Pancreas (tissue), 10 donors: ENCODE measurements around the gene LARP7. TPM values are rescaled to one million over a fixed set of nuclear protein-coding genes. Genes with fewer than 3 reads are reported as not detected.

ENCODE experiments used
- ATAC-seq, 4 donors: fragments of 200-7000 bp; cut with Tn5 transposase; one replicate each; pipeline versions ENCODE4 v1.8.0 to v1.9.1; 2020; ENCODE audit warnings: mild to moderate bottlenecking in 4 of 4, moderate library complexity in 4 of 4
- DNase-seq, 6 donors: peaks; one replicate each; pipeline ENCODE4 v3.0.0-alpha.2; 2020
- FAIRE-seq: peaks from 2 replicates; lab custom pipeline; 2012; peaks lifted over from hg19 to GRCh38; lab: Jason Lieb, UNC
- H3K27ac ChIP-seq, 4 donors: fragments of 200-600 bp; sonication (generic); 1 replicate in 3 of 4; 2 replicates in 1 of 4; pipeline versions ENCODE4 v1.5.0 to v1.8.0; 2020
- H3K27me3 ChIP-seq, 4 donors: fragments of 200-600 bp; one replicate each; pipeline ENCODE4 v1.8.0; 2021
- H3K36me3 ChIP-seq, 3 donors: fragments of 200-600 bp; sonication (generic) in 1 of 3; one replicate each; pipeline versions ENCODE4 v1.5.0 to v1.8.0; 2020 to 2021
- H3K4me1 ChIP-seq, 3 donors: fragments of 200-600 bp; one replicate each; pipeline ENCODE4 v1.8.0; 2021
- H3K4me3 ChIP-seq, 4 donors: fragments of 200-600 bp; sonication (generic) in 2 of 4; one replicate each; pipeline versions ENCODE4 v1.5.0 to v1.8.0; 2020 to 2021
- H3K9me3 ChIP-seq, 4 donors: fragments of 200-600 bp; one replicate each; pipeline ENCODE4 v1.8.0; 2021
- WGBS, 2 donors: extraction: QIAGEN DNeasy Blood & Tissue Kit; methylation state at CpG; one replicate each; pipeline ENCODE4 v1.1.7; 2013; 5-methylcytosine and 5-hydroxymethylcytosine counted together
- intact Hi-C, 3 donors: fragments of 100-400 bp; cut with DNase I; formaldehyde crosslinking; loops; one replicate each; pipeline versions ENCODE4 v1.11.1 to v1.14.2; 2022
- polyA plus RNA-seq, 2 donors: library from polyadenylated mRNA; stranded (reverse); fragments of 200-250 nt; gene quantifications; one replicate each; pipeline ENCODE4 v1.2.3, GENCODE V29; 2013
- total RNA-seq, 6 donors: library from RNA; stranded (reverse); fragmentation: NEBNext Ultra II Directional in 4 of 6; extraction: Animal tissue kit (Norgen Biotek cat#: 25700) in 4 of 6; gene quantifications; one replicate each; pipeline versions ENCODE4 v1.2.1 to v1.2.4, GENCODE V29; 2021 to 2023
- TF ChIP-seq, protein P1 (sequence below), 4 donors: fragments of 200-600 bp; sonication (generic) in 3 of 4; IDR thresholded peaks; one replicate each; pipeline versions ENCODE4 v1.5.0 to v1.8.0; 2021; ENCODE audit warnings: antibody characterized with exemption in 4 of 4
- donor health status: healthy with polysubstance abuse.
- donor health status: DM: no; HTN: no; CAD: no; lungs with moderate emphysema.
- donor health status: DM: no; HTN: no; CAD: no.
- donor health status: control.
- donor health status: control.
- donor health status: Bipolar disorder and iron deficiency.
- donor health status: DM: yes; HTN: yes; CAD: no.
- donor health status: DM: no; HTN: no; CAD: no.
- donor health status: DM: no; HTN: no; CAD: no.
- donor health status: DM: yes; HTN: yes; CAD: no.

LARP7 gene
- total and polyA plus RNA-seq, 8 donors: 8.3 to 33.0 (median 14.8) TPM

DNA sequence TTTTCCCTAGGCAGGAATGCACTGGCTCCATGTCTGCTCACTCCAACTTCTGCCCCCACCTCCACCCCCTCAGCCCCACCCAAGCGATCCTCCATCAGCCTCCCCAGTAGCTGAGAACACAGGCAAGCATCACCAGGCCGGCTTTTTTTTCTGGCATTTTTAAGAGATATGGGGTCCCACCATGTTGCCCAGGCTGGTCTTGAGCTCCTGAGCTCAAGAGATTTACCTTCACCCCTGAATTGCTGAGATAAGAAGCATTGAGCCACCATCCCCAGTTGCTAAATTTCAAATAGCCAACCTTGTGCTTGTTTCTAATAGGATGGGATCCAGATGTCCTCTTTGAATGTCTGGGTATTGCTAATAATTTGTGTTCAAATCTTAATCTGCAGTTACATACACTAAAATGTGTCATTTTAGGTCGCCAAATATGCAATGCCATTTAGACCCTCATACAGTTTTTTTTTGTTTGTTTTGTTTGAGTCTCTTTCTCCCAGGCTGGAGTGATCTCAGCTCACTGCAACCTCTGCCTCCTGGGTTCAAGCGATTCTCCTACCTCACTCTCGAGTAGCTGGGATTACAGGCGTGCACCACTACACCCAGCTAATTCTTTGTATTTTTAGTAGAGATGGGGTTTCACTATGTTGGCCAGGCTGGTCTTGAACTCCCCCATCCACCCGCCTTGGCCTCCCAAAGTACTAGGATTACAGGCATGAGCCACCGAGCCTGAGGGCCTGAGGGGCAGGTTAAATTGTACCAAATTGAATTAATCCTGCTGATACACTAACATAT, 8.8 kb downstream of the LARP7 start:
- intact Hi-C loops: loop anchor here in 1 of 3 donors (10.0 kb wide), 1 partner anchor 109 kb away; no protein-coding TSS in a partner anchor
- TF ChIP-seq, protein P1, sequence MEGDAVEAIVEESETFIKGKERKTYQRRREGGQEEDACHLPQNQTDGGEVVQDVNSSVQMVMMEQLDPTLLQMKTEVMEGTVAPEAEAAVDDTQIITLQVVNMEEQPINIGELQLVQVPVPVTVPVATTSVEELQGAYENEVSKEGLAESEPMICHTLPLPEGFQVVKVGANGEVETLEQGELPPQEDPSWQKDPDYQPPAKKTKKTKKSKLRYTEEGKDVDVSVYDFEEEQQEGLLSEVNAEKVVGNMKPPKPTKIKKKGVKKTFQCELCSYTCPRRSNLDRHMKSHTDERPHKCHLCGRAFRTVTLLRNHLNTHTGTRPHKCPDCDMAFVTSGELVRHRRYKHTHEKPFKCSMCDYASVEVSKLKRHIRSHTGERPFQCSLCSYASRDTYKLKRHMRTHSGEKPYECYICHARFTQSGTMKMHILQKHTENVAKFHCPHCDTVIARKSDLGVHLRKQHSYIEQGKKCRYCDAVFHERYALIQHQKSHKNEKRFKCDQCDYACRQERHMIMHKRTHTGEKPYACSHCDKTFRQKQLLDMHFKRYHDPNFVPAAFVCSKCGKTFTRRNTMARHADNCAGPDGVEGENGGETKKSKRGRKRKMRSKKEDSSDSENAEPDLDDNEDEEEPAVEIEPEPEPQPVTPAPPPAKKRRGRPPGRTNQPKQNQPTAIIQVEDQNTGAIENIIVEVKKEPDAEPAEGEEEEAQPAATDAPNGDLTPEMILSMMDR (IDR thresholded peaks at IDR 0.05): no peak
- DNase-seq (no peak), ATAC-seq (no peak), FAIRE-seq (no peak)
- Histone ChIP-seq H3K36me3 (peaks cover 0 to 49% (median 6%) of the 10 kb centered on the region in 3 donors), H3K9me3 (no peaks in the 10 kb centered on the region), H3K27ac (no peak overlapping the region), H3K27me3 (no peaks in the 10 kb centered on the region), H3K4me1 (no peaks in the 10 kb centered on the region), H3K4me3 (no peak overlapping the region)
- WGBS, 2 donors: 77 to 84% methylated on average over 8 of the region's 8 CpGs

DNA sequence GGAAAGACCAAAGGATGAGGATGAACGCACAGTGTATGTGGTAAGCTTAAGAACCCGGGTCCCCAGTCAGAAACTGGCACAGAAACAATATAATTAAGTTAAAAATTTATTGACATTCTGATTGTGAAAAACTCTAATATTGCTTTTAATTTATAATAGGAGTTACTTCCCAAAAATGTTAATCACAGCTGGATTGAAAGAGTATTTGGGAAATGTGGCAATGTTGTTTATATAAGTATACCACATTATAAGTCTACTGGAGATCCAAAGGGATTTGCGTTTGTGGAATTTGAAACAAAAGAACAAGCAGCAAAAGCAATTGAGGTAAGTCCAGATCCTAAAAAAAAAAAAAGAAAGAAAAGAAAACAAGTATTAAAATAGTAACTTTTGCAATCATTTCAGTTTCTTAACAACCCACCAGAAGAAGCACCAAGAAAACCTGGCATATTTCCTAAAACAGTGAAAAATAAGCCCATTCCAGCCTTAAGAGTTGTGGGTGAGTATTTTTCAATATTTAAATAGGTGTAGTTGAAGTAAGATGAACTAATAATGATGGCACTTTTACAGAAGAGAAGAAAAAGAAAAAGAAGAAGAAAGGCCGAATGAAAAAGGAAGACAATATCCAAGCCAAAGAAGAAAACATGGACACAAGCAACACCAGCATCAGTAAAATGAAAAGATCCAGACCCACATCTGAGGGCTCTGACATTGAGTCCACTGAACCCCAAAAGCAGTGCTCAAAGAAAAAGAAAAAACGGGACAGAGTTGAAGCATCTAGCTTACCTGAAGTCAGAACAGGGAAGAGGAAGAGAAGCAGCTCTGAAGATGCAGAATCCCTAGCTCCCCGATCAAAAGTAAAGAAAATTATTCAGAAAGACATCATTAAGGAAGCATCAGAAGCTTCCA, 9.9 kb downstream of the LARP7 start:
- ATAC-seq (no peak), DNase-seq (no peak), FAIRE-seq (no peak)
- Histone ChIP-seq H3K4me3 (no peak overlapping the region), H3K27me3 (no peaks in the 10 kb centered on the region), H3K4me1 (no peaks in the 10 kb centered on the region), H3K36me3 (peaks cover 0 to 61% (median 6%) of the 10 kb centered on the region in 3 donors), H3K9me3 (no peaks in the 10 kb centered on the region), H3K27ac (no peak overlapping the region)
- intact Hi-C loops: loop anchor here in 1 of 3 donors (10.0 kb wide), 1 partner anchor 108 kb away; no protein-coding TSS in a partner anchor
- WGBS, 2 donors: 72 to 75% methylated on average over 6 of the region's 6 CpGs
- TF ChIP-seq, protein P1 (IDR thresholded peaks at IDR 0.05): no peak

DNA sequence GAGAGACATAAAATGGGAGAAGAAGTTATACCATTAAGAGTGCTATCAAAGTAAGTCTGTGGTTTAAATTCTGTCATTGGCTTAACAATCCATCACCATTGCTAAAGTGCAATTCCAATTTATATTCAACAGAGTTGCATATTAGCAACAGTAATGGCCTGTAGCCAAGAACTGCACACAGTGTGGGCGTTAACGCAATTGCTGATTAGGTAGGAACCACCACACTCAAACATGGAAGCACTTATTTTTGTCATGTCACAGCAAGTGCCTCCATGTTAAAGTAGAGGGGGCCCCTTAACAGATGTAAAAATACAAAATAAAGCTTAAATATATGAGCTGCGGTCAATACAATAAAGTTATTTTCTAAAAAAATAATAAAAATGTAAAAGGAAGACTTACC, 10.8 kb downstream of the LARP7 start:
- WGBS, 2 donors: 50 to 52% methylated on average over 3 of the region's 3 CpGs
- ATAC-seq: no peak
- no peak for DNase-seq
- H3K36me3 ChIP-seq: peaks cover 0 to 63% (median 6%) of the 10 kb centered on the region in 3 donors
- H3K27ac ChIP-seq: no peak overlapping the region
- H3K4me1 ChIP-seq: no peaks in the 10 kb centered on the region
- no peak for FAIRE-seq
- TF ChIP-seq, protein P1 (IDR thresholded peaks at IDR 0.05): no peak
- intact Hi-C loops: loop anchor here in 1 of 3 donors (10.0 kb wide), 1 partner anchor 107 kb away; no protein-coding TSS in a partner anchor
- no peaks in the 10 kb centered on the region for H3K9me3 ChIP-seq
- no peak overlapping the region for H3K4me3 ChIP-seq
- no peaks in the 10 kb centered on the region for H3K27me3 ChIP-seq

DNA sequence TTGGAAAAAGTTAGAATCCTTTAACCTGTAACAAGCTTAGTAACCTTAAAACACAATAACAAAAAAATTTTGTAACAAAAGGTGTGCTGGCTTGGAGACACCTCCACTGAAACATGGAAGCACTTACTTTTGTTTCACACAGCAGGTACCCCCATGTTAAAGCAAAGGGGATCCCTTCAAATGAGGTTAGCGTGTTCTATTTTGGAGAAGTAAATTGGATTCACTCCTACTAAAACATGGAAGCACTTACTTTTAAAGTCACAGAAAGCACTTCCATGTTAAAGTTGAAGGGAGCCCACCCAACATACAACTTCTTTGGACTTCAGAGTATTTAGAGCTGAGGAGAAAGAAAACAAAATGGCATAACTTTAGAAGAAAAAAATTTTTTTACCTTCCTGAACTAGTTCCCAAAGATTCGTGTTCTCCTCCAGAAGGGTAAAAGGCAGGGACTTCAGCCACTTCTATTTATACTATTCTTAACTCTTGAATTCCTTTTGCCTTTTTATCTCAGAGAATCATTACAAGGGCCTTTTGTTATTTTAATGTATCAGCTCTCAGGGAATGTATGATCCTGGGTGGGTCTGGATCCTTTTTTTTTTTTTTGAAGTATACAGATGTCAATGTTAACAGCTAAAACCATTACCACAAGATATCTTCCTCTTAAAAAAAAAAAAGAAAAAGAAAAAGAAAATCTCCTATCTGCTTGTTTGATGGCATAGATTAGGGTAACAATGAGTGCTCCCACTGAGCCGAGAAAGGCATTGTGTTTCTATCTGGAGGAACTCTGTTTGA, 11.5 kb downstream of the LARP7 start:
- Histone ChIP-seq H3K36me3 (peaks cover 0 to 68% (median 6%) of the 10 kb centered on the region in 3 donors), H3K27ac (no peak overlapping the region), H3K4me3 (no peak overlapping the region), H3K4me1 (no peaks in the 10 kb centered on the region), H3K9me3 (no peaks in the 10 kb centered on the region), H3K27me3 (no peaks in the 10 kb centered on the region)
- intact Hi-C loops: loop anchor here in 1 of 3 donors (10.0 kb wide), 1 partner anchor 106 kb away; no protein-coding TSS in a partner anchor
- TF ChIP-seq, protein P1 (IDR thresholded peaks at IDR 0.05): no peak
- FAIRE-seq (no peak), ATAC-seq (no peak), DNase-seq (no peak)
- WGBS, 2 donors: 70 to 77% methylated on average over 3 of the region's 3 CpGs
